Embryonic facial prominence (tissue), 1 donor: ENCODE results near the gene DLG1.

ENCODE experiments used
- DNase-seq: peaks from one replicate; pipeline ENCODE4 v3.0.0-alpha.2; 2016; ENCODE audit errors: extremely low spot score

Gene DLG1

GRCh38 chr3:197317250-197317963 lies 19.0 kb upstream of the DLG1 start:
- DNase-seq = peak; percentile 34

GRCh38 chr3:197312431-197312830 lies 14.0 kb upstream of the DLG1 start:
- DNase-seq = no peak

GRCh38 chr3:197311591-197311990 lies 13.2 kb upstream of the DLG1 start:
- DNase-seq = no peak

- no peak for DNase-seq
Observed at GRCh38 chr3:197309528-197310361, 11.3 kb upstream of the DLG1 start.

- DNase-seq = no peak
Observed at GRCh38 chr3:197308591-197308990, 10.2 kb upstream of the DLG1 start.

GRCh38 chr3:197306374-197307086 lies 8.1 kb upstream of the DLG1 start:
- no peak for DNase-seq

- no peak for DNase-seq
Observed at GRCh38 chr3:197305854-197306253, 7.4 kb upstream of the DLG1 start.

- DNase-seq = no peak
Observed at GRCh38 chr3:197303452-197303851, 5.0 kb upstream of the DLG1 start.

GRCh38 chr3:197302696-197303341 lies 4.4 kb upstream of the DLG1 start:
- no peak for DNase-seq

GRCh38 chr3:197302033-197302432 lies 3.6 kb upstream of the DLG1 start:
- no peak for DNase-seq

GRCh38 chr3:197300361-197300760 lies 1.9 kb upstream of the DLG1 start:
- DNase-seq = no peak

- no peak for DNase-seq
Observed at GRCh38 chr3:197298945-197299854, 788 bp upstream of the DLG1 start.

GRCh38 chr3:197297476-197298340 lies 704 bp downstream of the DLG1 start:
- peak; percentile 82 for DNase-seq

GRCh38 chr3:197297002-197297401 lies 1.4 kb downstream of the DLG1 start:
- no peak for DNase-seq

GRCh38 chr3:197296545-197296944 lies 1.9 kb downstream of the DLG1 start:
- DNase-seq = no peak

GRCh38 chr3:197295871-197296270 lies 2.5 kb downstream of the DLG1 start:
- no peak for DNase-seq

GRCh38 chr3:197293605-197294237 lies 4.7 kb downstream of the DLG1 start:
- no peak for DNase-seq

GRCh38 chr3:197292648-197293047 lies 5.8 kb downstream of the DLG1 start:
- DNase-seq = no peak

GRCh38 chr3:197292083-197292646 lies 6.2 kb downstream of the DLG1 start:
- no peak for DNase-seq
